GM10266 (cell line): ENCODE results near the gene LSS.

ENCODE experiments used
- DNase-seq: peaks from one replicate; pipeline ENCODE4 v3.0.0; 2012; ENCODE audit errors: extremely low spot score
- TF ChIP-seq, protein P1 (sequence below): IDR thresholded peaks from 2 replicates; pipeline ENCODE4 v1.5.1; 2012; ENCODE audit warnings: mild to moderate bottlenecking, low read depth; ENCODE audit not compliant: control insufficient read depth, insufficient read depth; ENCODE audit errors: missing control alignments

Gene LSS

DNA sequence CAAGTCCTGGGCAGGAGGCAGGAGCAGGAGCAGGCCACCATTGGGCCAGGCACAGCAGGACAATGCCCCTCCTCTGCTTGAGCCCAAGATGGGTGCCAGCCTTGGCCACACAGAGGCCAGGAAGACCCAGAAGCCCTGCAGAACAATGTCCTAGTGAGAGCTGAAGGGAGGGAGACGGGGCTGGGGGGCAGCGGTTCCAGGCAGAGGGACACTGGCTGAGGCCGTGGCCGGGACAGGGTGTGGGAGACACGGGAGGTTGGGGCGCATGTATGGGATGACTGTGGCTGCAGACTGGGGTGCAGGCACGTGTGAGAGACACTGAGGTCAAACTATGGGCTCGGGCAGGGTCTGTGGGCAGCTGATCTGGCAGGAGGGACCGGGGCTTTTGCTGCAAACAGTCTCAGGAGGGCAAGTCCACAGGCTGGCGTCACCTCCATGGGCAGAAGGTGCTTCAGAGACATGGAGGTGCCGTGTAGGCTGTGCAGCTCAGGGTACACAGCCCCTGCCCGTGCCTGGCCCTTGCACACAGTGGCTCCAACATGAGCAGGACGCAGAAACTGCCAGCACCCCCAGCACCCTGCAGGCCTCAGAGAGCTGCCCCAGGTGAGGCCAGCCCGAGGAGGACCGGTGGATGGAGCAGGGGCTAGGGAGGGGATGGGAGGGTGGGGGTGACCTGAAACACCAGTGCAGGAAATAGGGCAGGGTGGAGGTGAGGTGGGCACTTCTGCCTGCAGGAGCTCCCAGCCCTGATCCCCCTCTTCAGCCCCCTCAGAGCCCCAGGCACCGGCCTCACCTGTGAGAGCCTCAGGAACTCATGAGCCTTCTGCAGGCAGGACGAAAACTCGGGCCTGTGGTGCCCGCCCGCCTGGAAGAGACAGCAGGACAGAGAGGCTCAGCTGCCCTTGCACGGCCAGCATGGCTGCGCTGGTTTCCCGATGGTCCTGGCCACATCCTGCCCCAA lies 19.5 kb downstream of the LSS start:
- DNase-seq, result no peak
- TF ChIP-seq, protein P1, sequence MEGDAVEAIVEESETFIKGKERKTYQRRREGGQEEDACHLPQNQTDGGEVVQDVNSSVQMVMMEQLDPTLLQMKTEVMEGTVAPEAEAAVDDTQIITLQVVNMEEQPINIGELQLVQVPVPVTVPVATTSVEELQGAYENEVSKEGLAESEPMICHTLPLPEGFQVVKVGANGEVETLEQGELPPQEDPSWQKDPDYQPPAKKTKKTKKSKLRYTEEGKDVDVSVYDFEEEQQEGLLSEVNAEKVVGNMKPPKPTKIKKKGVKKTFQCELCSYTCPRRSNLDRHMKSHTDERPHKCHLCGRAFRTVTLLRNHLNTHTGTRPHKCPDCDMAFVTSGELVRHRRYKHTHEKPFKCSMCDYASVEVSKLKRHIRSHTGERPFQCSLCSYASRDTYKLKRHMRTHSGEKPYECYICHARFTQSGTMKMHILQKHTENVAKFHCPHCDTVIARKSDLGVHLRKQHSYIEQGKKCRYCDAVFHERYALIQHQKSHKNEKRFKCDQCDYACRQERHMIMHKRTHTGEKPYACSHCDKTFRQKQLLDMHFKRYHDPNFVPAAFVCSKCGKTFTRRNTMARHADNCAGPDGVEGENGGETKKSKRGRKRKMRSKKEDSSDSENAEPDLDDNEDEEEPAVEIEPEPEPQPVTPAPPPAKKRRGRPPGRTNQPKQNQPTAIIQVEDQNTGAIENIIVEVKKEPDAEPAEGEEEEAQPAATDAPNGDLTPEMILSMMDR, result no peak

DNA sequence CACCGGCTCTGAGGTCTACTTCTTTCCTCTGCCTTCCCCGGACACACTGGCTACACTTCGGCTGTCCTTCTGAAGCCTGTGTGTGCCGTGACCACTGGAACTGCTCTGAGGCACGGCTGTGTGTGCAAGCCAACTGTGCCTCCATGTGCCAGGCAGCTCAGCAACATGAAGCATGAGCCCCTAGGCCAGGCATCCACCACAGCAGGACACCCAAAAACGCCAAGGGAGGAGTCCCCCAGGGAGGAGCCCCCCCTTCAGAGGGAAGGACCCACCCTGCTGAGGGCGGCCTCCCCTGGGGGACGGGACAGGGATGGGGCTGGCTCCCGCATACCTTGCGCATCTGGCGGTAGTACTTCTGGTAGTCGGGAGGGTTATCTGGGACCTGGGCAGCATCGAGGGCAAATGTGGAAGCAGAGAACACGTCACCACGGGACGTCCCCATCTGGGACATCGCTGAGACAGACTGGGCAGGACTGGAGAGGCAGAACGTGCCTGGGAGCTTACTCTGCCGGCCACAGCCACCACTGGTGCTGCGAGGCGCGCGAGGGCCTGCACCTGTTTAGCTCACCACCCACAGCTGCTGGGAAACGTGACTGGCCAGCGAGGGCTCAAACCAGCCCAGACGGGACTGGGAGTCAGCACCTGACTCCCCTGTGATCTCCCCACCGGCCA lies 20.5 kb downstream of the LSS start:
- DNase-seq, result no peak
- TF ChIP-seq, protein P1, result no peak

DNA sequence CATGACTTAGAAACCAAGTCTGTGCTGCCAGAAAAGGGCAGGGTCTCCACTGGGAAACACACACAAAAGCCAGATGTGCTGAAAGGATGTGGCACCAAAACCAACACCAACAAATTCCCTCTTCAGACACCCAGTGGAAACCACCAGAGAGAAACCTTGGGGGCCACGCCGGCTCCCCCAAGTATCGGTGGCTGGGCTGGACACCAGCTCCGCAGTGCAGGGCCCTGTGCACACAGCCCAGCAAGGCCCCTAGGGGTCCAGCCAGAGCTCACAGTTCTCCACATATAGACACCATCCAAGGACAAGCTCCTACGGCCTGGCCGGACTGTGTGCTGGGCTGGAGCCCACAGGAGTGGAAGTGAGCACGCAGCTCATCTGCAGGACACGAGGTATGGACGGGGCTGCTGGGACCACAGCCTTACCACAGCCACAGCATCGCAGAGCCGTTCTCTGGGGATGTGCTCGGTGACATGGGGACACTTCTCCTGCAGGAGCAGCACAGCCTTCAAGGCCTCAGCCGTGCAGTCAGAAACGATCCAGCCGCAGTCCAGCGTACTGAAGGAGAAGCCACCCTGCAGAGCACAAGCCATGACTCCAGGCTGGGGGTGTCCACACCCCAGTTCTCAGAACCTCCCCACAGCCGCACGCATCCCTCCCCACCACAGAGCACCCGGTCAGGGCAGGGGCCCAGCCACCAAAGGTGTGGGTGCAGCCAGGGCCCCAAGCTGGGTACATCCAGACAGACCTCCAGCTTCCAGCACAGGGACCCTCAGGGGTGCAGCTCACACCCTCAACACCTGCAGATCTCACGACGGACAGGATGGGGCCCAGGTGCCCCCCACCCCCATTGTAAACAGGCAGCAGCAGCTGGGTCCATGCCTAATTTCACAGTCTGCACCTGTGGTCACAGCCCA lies 21.3 kb downstream of the LSS start:
- TF ChIP-seq, protein P1, result no peak
- no peak for DNase-seq

DNA sequence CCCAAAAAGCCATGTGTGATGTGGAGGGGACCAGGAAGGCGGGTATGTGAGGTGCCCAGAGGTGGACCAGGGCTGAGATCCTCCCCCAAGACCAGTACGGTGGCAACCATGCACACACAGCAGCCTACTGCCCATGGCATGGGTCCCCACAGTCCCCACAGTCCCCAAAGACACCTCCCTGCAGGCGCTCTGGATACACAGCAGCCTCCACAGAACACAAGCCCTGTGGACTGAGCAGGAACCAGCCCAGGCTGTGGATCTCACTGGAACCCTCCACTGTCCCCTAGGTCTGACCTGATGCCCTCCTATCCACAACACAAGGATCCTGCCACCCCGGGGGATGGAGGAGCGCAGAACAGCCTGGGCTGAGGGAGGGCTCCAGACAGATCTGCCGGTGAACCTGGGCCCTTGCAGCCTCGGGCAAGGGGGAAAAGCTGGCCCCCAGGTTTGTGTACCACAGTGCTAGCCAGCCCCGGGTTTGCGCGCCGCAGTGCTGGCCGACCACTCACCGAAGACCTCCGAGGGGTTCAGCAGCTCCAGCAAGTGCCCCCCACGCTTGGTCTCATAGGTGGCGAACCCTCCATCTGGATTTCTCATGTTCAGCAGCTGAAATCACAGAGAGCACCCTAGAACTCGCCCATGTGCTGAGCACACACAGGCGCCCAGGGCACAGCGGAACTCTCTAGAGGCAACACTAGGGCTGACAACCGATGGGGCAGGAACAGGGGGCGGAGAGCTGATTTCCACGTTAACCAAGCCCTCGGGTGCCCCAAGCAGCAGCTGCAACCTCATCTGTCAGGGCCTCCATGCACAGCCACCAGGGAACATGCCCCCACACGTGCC lies 22.2 kb downstream of the LSS start:
- TF ChIP-seq, protein P1, result no peak
- DNase-seq, result no peak

DNA sequence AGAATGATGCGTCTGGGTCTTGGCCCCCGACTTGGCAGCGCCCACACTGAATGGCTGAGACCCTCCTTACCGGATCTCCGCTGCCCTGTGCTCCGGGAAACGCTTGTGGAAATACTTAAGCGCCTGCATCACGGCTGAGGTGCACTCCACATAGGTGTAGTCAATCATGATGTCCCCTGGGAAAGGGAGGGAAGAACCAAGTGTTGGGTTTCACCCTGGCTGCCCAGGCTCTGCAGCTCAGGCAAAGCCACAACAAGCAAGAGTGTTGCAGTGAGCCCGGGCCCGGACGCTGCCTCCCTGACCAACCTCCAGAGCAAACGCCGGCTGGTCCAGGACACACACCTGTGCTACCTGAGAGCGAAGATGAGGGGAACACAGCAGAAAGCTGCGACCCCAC lies 22.8 kb downstream of the LSS start:
- no peak for DNase-seq
- TF ChIP-seq, protein P1, result no peak

DNA sequence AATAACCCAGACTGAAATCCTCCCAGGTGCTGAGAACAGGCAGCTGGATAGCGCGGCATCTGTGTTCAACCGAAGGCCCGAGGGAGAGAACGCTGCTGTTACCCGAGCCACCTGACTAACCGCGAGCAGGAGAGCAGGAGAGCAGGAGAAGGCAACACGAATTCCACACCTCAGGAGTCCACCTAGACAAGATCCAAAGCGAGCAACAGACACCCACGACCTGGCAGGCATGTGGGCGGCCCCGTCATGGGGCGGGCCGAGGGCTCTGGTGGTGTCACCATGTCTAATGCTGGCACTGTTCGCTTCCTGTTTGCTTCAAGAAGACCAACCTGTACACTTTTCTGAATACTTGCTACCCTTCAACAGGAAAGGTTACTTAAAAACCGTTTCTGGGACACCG lies 23.4 kb downstream of the LSS start:
- TF ChIP-seq, protein P1, result no peak

More for the DNA sequence above, 23.4 kb downstream of the LSS start:
- no peak for DNase-seq
